WTC11 (cell line): Measurements from ENCODE around the gene SDHB. TPM values are rescaled to one million over a fixed set of nuclear protein-coding genes. Genes with fewer than 3 reads are reported as not detected.

ENCODE experiments used
- ATAC-seq: fragments of 200-7000 bp; cut with Tn5 transposase; 2 replicates; pipeline ENCODE4 v1.10.0; 2021; ENCODE audit warnings: mild to moderate bottlenecking, moderate library complexity
- CTCF ChIA-PET: fragments of 300-600 bp; sonication (Branson Sonifier 250); formaldehyde crosslinking; loops from one replicate; lab custom pipeline; 2021; ENCODE audit warnings: antibody characterized with exemption; lab: Charles Lee
- POLR2A ChIA-PET: fragments of 350-600 bp; sonication (Branson Sonifier 250); formaldehyde crosslinking; loops from one replicate; lab custom pipeline; 2021; ENCODE audit warnings: antibody characterized with exemption; lab: Charles Lee
- DNase-seq: peaks from one replicate; pipeline ENCODE4 v3.0.0; 2021; ENCODE audit warnings: low spot score
- H3K27ac Mint-ChIP-seq: 2 replicates; pipeline ENCODE4 v1.8.0; 2021; ENCODE audit warnings: mixed read lengths
- H3K27me3 Mint-ChIP-seq: 2 replicates; pipeline ENCODE4 v1.8.0; 2021; ENCODE audit warnings: low read depth, mild to moderate bottlenecking, moderate library complexity, mixed read lengths
- H3K36me3 Mint-ChIP-seq: 2 replicates; pipeline ENCODE4 v1.8.0; 2021; ENCODE audit warnings: mixed read lengths
- H3K4me1 Mint-ChIP-seq: 2 replicates; pipeline ENCODE4 v1.8.0; 2022; ENCODE audit warnings: mixed read lengths
- H3K4me3 Mint-ChIP-seq: 2 replicates; pipeline ENCODE4 v1.8.0; 2021; ENCODE audit warnings: mild to moderate bottlenecking, moderate library complexity, mixed read lengths
- H3K9me3 Mint-ChIP-seq: 2 replicates; pipeline ENCODE4 v1.8.0; 2021; ENCODE audit warnings: mixed read lengths
- CBFB ChIP-seq: sonication (generic); formaldehyde crosslinking; IDR thresholded peaks from 2 replicates; pipeline ENCODE4 v1.8.1; 2022; ENCODE audit warnings: mild to moderate bottlenecking, low read depth, missing genetic modification reagents
- CREM ChIP-seq: sonication (generic); formaldehyde crosslinking; IDR thresholded peaks from 2 replicates; pipeline ENCODE4 v1.8.1; 2022; ENCODE audit warnings: mild to moderate bottlenecking, missing genetic modification reagents, moderate library complexity
- GTF2I ChIP-seq: fragments of 250-450 bp; sonication (Bioruptor Pico); conservative IDR thresholded peaks from 2 replicates; pipeline ENCODE4 v1.4.0; 2021; ENCODE audit warnings: mild to moderate bottlenecking
- HMGA2 ChIP-seq: fragments of 250-450 bp; sonication (Bioruptor Pico); IDR thresholded peaks from 2 replicates; pipeline ENCODE4 v1.4.0; 2021; ENCODE audit warnings: mild to moderate bottlenecking, moderate library complexity
- JUN ChIP-seq: sonication (generic); formaldehyde crosslinking; IDR thresholded peaks from 2 replicates; pipeline ENCODE4 v1.8.0; 2023; ENCODE audit warnings: mild to moderate bottlenecking, missing genetic modification reagents
- KAT7 ChIP-seq: sonication (generic); formaldehyde crosslinking; IDR thresholded peaks from 2 replicates; pipeline ENCODE4 v1.8.1; 2023; ENCODE audit warnings: missing genetic modification reagents, mild to moderate bottlenecking, borderline replicate concordance
- RORB ChIP-seq: fragments of 250-450 bp; sonication (Bioruptor Pico); IDR thresholded peaks from 2 replicates; pipeline ENCODE4 v1.9.0; 2021; ENCODE audit warnings: mild to moderate bottlenecking
- SMAD3 ChIP-seq: sonication (generic); formaldehyde crosslinking; IDR thresholded peaks from 2 replicates; pipeline ENCODE4 v1.8.0; 2022; ENCODE audit warnings: missing genetic modification reagents, mild to moderate bottlenecking, borderline replicate concordance
- TEAD1 ChIP-seq: sonication (generic); formaldehyde crosslinking; IDR thresholded peaks from 2 replicates; pipeline ENCODE4 v1.8.0; 2022; ENCODE audit warnings: mild to moderate bottlenecking, missing genetic modification reagents
- TP53 ChIP-seq: sonication (generic); formaldehyde crosslinking; IDR thresholded peaks from 2 replicates; pipeline ENCODE4 v1.8.1; 2023; ENCODE audit warnings: mild to moderate bottlenecking, missing genetic modification reagents
- ZNF396 ChIP-seq: fragments of 250-450 bp; sonication (Bioruptor Pico); IDR thresholded peaks from 2 replicates; pipeline ENCODE4 v1.8.0; 2021; ENCODE audit warnings: mild to moderate bottlenecking, moderate library complexity, borderline replicate concordance
- ZNF416 ChIP-seq: fragments of 250-450 bp; sonication (Bioruptor Pico); IDR thresholded peaks from 2 replicates; pipeline ENCODE4 v1.9.0; 2021; ENCODE audit warnings: mild to moderate bottlenecking, inconsistent platforms
- total RNA-seq: library from RNA; stranded (reverse); gene quantifications from 3 replicates; pipeline ENCODE4 v1.2.3, GENCODE V29; 2021
- TF ChIP-seq, protein P1 (sequence below): sonication (generic); formaldehyde crosslinking; IDR thresholded peaks from 2 replicates; pipeline ENCODE4 v1.8.0; 2022; ENCODE audit warnings: mild to moderate bottlenecking, missing genetic modification reagents
- TF ChIP-seq, protein P2 (sequence below): sonication (generic); formaldehyde crosslinking; IDR thresholded peaks from 2 replicates; pipeline ENCODE4 v1.8.0; 2023; ENCODE audit warnings: mild to moderate bottlenecking, missing genetic modification reagents
- TF ChIP-seq, protein P3 (sequence below): sonication (generic); formaldehyde crosslinking; IDR thresholded peaks from 2 replicates; pipeline ENCODE4 v1.8.1; 2022; ENCODE audit warnings: low read depth, mild to moderate bottlenecking, moderate library complexity, missing genetic modification reagents, borderline replicate concordance
- TF ChIP-seq, protein P4 (sequence below): sonication (generic); formaldehyde crosslinking; IDR thresholded peaks from 2 replicates; pipeline ENCODE4 v1.8.0; 2023; ENCODE audit warnings: missing genetic modification reagents
- TF ChIP-seq, protein P5 (sequence below): sonication (generic); formaldehyde crosslinking; IDR thresholded peaks from 2 replicates; pipeline ENCODE4 v1.8.0; 2022; ENCODE audit warnings: mild to moderate bottlenecking, missing genetic modification reagents

SDHB gene
- total RNA-seq, 1 experiment from 2014 or later = 89.5 TPM

DNA sequence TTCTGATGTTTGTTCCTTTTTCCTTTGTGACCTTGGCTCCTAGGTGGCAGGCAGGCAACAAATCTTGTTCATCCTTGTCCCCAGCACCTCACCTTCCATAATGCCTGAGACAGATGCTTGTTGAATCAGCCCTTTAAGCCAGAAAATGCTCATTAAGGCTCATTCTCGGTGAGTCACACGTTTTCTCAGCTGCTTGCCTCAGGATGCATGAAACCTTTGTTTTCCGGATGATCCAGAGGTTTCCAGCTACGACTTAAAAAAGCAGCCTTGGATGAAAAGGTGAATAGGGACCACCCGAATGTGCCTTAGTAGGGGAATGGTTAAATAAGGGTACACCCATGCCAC is 37.5 kb downstream of the SDHB start (continued):
- TF ChIP-seq, protein P1, sequence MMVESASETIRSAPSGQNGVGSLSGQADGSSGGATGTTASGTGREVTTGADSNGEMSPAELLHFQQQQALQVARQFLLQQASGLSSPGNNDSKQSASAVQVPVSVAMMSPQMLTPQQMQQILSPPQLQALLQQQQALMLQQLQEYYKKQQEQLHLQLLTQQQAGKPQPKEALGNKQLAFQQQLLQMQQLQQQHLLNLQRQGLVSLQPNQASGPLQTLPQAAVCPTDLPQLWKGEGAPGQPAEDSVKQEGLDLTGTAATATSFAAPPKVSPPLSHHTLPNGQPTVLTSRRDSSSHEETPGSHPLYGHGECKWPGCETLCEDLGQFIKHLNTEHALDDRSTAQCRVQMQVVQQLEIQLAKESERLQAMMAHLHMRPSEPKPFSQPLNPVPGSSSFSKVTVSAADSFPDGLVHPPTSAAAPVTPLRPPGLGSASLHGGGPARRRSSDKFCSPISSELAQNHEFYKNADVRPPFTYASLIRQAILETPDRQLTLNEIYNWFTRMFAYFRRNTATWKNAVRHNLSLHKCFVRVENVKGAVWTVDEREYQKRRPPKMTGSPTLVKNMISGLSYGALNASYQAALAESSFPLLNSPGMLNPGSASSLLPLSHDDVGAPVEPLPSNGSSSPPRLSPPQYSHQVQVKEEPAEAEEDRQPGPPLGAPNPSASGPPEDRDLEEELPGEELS (CRISPR knock-in tag) = no peak

DNA sequence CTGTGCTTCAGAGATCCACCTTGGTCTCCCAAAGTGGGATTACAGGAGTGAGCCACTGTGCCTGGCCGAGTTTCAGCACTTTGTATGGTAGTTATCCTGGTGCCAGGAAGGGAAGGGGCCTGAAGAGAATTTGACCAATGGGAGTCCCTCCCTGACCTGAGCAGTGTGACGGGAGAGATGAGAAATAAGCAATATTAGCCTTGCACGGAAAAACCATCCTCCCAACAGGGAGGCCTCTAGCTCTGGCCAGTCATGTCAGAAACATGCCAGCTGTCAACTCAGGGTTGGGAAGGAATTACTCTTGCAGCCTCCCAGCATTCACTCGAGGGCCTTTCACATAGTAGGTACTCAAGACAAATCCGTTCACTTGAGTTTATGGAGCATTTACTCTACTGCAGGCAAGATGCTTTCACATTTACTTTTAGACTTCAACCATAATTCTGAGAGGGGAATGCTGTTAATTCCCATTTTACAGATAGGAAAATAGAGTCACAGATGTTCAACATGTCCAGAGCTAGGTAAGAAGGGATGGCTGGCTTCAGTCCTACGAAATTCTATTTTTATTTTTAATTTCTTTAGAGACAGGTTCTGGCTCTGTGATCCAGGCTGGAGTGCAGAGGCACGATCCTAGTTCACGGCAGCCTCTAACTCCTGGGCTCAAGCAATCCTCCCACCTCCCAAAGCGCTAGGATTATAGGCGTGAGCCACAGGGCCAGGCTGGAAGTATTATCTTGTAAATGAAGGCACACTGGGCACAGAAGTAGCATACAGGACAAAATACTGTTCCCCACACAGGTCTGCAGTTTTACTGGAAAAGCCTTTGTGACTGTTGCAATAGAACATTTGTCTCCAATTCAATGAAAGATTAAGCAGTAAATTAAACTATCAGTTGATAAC is 38.9 kb downstream of the SDHB start:
- Mint-ChIP-seq H3K4me3 (no peak overlapping the region), H3K9me3 (no peaks in the 10 kb centered on the region), H3K27me3 (no peaks in the 10 kb centered on the region), H3K36me3 (peaks cover 21% of the 10 kb centered on the region), H3K4me1 (peaks cover 55% of the 10 kb centered on the region), H3K27ac (peak overlapping the region; percentile 70)
- no peak for DNase-seq
- CTCF ChIA-PET = interaction anchor here (1.5 to 3.9 kb wide), 8 partner anchors 15 to 394 kb away, joined by 5 to 23 read pairs (median 8); no protein-coding TSS in a partner anchor
- ATAC-seq = peak; percentile 5; the same call in 1 of the 2 replicates
- TF ChIP-seq GTF2I (CRISPR knock-in tag) (0 out of 2 replicates have a peak, but pooled peaks have one; percentile 30), CBFB (CRISPR knock-in tag) (no peak), TEAD1 (no peak), CREM (CRISPR knock-in tag) (no peak)
- TF ChIP-seq, protein P2, sequence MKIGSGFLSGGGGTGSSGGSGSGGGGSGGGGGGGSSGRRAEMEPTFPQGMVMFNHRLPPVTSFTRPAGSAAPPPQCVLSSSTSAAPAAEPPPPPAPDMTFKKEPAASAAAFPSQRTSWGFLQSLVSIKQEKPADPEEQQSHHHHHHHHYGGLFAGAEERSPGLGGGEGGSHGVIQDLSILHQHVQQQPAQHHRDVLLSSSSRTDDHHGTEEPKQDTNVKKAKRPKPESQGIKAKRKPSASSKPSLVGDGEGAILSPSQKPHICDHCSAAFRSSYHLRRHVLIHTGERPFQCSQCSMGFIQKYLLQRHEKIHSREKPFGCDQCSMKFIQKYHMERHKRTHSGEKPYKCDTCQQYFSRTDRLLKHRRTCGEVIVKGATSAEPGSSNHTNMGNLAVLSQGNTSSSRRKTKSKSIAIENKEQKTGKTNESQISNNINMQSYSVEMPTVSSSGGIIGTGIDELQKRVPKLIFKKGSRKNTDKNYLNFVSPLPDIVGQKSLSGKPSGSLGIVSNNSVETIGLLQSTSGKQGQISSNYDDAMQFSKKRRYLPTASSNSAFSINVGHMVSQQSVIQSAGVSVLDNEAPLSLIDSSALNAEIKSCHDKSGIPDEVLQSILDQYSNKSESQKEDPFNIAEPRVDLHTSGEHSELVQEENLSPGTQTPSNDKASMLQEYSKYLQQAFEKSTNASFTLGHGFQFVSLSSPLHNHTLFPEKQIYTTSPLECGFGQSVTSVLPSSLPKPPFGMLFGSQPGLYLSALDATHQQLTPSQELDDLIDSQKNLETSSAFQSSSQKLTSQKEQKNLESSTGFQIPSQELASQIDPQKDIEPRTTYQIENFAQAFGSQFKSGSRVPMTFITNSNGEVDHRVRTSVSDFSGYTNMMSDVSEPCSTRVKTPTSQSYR (CRISPR knock-in tag) = no peak
- POLR2A ChIA-PET = no interaction called here

DNA sequence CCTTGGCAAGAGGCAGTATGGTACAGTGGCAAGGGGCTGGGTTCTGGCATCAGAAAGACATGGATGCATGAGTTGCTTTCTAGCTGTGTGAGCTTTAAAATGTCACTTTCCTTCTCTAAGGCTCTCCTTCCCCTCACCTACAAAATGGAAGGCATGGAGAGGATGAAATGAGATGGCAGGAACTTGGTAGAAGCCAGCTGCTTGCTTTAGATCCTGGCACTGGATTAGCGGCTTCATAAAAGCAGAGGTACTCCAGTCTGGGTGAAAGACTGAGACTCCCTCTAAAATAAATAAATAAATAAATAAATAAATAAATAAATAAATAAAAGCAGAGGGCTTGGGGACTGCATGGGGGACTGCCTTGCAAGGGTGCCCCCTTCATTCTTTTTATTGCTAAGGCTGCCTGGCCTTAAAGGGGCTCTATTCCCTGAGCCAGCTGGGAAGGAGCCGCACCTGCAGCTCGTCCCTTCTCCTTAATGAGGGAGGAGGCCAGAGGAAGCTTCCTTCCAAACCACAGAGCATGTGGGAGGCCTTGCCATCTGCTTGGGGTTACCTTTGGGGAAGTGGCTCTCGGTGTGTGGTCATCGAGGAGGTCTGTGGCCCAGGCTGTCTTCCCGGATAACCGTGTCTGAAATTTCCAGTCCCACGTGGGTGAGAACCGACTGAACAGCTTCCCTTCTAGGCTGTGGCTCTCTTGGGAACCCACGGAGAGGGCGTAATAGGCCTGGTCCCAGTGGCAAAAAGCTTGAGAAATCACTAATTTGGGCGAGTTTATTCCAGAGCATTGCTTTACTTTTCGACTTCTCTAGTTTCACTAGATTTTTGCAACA is 40.1 kb downstream of the SDHB start:
- Mint-ChIP-seq H3K4me3 (peak overlapping the region; percentile 73; the same call in 1 of the 2 replicates), H3K27me3 (no peaks in the 10 kb centered on the region), H3K36me3 (peaks cover 9% of the 10 kb centered on the region), H3K4me1 (peaks cover 58% of the 10 kb centered on the region), H3K27ac (peak overlapping the region; percentile 88), H3K9me3 (no peaks in the 10 kb centered on the region)
- CTCF ChIA-PET = interaction anchor here (0.6 to 3.2 kb wide), 7 partner anchors 14 to 62 kb away, joined by 4 to 19 read pairs (median 5); no protein-coding TSS in a partner anchor
- DNase-seq (no peak), ATAC-seq (no peak)
- POLR2A ChIA-PET = interaction anchor here (0.8 kb wide), 1 partner anchor 41 kb away, joined by 3 read pairs; no protein-coding TSS in a partner anchor
- TF ChIP-seq HMGA2 (CRISPR knock-in tag) (no peak), ZNF396 (CRISPR knock-in tag) (no peak), RORB (CRISPR knock-in tag) (no peak), ZNF416 (CRISPR knock-in tag) (no peak), KAT7 (CRISPR knock-in tag) (no peak), TP53 (CRISPR knock-in tag) (no peak), SMAD3 (CRISPR knock-in tag) (no peak), JUN (CRISPR knock-in tag) (no peak)
- TF ChIP-seq, protein P3, sequence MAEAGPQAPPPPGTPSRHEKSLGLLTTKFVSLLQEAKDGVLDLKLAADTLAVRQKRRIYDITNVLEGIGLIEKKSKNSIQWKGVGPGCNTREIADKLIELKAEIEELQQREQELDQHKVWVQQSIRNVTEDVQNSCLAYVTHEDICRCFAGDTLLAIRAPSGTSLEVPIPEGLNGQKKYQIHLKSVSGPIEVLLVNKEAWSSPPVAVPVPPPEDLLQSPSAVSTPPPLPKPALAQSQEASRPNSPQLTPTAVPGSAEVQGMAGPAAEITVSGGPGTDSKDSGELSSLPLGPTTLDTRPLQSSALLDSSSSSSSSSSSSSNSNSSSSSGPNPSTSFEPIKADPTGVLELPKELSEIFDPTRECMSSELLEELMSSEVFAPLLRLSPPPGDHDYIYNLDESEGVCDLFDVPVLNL = no peak
- TF ChIP-seq, protein P4, sequence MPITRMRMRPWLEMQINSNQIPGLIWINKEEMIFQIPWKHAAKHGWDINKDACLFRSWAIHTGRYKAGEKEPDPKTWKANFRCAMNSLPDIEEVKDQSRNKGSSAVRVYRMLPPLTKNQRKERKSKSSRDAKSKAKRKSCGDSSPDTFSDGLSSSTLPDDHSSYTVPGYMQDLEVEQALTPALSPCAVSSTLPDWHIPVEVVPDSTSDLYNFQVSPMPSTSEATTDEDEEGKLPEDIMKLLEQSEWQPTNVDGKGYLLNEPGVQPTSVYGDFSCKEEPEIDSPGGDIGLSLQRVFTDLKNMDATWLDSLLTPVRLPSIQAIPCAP (CRISPR knock-in tag) = no peak
- TF ChIP-seq, protein P5, sequence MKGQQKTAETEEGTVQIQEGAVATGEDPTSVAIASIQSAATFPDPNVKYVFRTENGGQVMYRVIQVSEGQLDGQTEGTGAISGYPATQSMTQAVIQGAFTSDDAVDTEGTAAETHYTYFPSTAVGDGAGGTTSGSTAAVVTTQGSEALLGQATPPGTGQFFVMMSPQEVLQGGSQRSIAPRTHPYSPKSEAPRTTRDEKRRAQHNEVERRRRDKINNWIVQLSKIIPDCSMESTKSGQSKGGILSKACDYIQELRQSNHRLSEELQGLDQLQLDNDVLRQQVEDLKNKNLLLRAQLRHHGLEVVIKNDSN (CRISPR knock-in tag) = no peak
